ENCODE data around the gene EDC3.
A peak's percentile ranks its signal among the peaks of the same experiment; 100 is the strongest.
"Not testable (repeated sequence)": the region's sequence is repeated elsewhere in the genome, so short reads cannot be mapped to it uniquely, and the experiment has no call there.

EDC3 gene

DNA sequence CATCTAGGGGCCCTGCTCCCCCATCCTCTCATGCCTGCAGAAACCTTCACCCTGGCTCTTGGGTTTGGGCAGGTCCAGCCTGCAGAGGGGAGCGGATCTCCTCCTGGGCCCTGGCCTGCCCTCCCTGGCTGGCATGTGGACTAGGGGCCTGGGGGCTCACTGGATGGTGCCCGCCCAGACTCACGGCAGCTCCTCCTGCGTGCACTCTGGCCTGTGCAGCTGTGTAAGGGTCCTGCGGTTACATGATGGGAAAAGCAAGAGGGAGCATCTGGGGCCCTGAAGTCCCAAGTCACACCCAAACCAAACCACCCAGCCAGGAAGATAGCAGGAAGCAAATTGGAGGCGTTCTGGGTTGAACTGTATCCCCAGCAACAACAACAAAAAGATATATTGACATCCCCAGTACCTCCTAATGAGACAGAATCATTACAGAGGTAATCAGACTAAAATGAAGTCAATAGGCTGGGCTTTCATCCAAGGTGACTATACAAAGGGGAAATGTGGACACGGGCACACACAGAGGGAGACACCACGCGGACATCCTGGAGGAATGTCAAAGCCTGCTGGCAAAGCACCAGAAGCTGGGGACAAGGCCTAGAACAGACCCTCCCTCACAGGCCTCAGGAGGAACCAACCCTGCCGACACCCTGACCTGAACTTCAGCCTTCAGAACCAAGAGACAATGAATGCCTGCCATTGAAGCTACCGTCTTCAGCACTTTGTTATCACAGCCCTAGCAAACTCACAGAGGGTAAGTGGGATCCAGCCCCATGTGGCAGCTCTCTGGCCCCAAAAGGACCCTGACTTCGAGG, 90.6 kb downstream of the EDC3 start:
- DNase-seq, result no peak

DNA sequence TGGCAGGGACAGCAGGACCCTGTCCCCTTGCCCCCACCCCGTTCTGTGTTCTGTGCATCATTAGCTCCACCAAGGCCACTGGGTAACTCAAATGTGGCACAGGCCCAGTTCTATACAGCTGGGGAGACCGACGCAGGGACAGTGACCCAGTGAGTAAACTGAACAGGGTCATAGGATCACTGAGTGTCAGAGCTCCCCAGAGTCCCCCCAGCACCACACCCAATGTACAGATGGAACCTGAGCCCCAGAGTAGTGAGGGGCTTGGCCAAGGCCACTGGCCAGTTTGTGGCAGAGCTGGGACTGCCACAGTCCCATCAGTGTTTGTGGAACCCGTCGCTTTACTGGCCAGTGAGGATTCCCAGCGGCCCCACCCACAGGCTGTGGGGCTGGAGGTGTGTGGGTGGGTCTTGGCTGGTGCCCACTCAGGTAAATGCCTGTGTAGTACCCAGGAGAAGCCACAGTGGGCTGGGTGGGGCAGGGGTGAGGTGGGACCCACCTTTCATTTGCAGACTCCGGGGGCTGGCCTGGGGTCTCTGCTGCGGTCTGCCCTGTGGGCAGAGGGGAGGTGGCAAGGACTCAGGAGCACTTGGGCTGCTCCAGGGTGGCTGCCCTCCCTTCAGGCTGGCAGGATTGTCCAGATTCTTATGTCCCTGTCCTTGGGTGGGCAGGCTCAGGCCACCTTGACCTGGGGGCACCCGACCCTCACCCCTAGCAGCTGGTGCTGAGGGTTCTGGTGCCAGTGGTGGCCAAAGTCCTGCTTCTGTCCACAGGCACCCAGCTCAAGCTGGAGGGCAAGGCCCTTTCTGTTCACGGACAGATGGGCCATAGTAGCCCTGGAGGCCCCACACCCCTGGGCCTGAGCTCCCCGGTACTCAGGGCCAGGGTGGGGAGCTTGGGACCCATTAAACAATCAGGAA, 91.8 kb downstream of the EDC3 start:
- DNase-seq, result no peak

DNA sequence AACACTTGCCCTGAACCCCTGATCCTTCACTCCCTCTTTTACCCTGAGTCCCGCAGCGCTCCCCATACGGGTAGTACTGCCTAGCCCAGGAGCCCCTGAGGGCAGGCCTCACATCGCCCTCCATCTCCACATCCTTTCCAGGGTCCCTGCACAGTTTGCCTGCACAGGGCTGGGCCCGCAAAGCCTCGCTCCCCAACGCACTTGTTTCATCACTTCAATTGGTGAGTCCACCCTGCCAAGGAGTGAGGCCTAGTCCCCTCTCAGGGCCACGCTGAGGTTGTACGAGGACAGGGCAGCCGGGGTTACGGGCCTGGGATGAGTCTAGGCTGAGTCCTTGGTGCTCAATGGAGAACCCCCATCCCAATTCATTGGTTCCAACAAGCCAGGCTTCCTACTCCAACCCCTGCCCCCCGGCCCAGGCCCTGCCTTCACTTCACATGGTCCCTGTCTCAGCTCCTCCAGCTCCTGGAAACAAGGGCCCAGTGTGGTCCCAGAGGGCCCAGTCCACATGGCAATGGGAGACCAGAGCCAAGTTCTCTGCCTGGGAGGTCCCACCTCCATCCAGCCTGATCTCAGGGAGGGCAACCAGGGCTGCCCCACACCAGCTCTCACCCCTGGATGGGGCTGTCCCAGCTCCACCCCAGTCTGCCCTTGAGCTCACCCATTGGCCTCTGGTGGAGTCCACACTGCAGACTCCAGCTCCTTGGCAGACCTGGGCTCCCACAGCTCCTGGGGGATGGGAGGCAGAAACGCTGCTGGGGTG, 92.6 kb downstream of the EDC3 start:
- DNase-seq, result no peak

DNA sequence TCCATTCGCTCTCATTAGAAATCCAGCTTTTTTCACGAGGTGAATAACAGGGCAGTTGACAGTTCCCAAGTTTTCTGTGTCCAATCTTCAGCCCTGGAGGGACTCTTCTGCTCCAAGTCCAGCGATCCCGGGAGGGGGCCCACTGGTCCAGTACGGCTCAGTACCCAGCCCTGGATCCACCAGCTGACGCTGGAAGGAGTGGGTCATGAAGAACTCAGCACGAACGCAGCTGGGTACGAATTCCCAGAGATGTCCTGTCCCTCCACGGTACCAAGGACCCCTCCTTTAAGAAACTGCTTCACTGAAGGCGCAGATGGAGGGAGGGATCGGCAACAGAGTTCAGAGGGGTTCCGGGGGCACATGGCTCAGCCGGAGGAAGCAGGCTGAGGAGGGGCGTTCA, 96.7 kb downstream of the EDC3 start:
- no peak for DNase-seq

DNA sequence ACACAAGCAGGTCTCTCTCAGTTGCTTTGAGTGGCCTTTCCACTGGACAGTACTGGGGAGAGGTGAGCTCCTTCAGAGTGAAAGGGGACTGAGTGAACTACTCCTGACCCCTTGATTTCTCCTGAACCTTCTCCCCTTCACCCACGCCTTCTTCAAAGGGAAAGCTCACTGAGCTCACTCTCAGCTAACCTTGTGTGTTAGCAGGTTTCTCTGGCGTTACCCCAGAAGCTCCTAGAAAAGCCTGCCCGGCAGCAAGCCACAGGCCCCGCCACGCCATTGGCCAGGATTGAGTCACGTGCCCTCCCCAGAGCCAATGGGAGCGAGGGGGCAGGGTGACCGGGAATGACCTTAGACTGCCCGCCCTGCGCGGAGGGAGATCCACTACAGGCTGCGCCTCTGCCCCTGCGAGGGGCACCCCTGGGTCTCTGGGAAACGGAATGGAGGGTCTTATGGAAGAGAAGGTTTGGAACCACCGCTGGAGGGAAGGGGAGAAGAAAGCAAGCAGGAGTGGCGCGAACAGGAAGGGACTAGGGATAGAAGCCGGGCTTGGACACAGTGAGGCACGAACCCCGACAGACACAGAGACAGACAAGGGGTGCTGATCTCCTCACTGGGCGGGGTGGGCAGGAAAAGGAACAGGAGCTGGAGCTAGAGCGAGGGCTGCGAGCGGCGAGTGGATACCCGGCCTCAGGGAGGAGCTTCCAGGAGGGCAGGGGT, 97.5 kb downstream of the EDC3 start:
- DNase-seq, result peak; percentile 87

DNA sequence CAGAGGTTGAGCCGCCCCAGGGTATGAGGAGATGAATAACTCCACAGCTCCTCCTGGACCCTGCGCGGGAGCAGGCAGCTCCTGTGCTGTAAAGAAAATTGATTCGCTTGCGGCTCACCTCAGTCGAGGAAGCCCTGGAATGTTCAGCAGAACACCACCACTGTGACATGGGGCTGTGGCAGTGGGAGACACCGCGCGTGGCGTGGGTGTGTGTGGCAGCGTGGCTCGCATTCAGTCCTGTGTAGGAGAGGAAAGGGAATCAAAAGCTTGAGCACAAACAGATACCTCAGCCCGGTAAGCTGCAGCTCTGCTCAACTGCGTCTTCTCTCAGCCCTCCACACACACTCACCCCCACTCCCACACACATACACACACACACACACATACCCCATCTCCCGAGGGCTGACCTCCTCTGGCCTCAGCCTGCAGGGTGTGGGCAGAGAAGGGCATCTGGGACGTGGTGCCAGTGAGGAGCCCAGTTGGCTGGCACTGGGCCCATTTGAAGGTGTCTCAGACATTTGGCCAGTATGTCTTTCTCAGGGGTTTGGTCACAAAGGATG, 98.6 kb downstream of the EDC3 start:
- not testable (repeated sequence) for DNase-seq

DNA sequence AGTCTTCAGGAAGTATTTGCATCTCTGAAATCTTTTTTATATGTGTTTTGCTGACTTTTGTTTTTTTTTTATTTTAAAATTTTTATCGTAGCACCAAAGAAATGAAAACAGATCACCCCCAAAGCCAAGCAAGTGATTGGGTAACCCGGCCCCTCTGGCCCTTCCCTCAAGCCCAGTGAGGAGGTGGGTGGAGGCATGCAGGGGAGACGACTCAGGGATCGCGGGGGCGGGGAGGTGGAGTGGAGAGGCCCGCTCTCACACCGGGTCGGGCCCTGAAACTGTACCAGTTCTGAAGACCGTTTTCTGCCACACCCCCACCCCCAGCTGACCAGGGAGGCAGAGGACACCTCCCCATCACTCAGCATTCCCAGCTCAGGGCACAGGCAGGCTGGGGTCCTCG, 99.1 kb downstream of the EDC3 start:
- not testable (repeated sequence) for DNase-seq

DNA sequence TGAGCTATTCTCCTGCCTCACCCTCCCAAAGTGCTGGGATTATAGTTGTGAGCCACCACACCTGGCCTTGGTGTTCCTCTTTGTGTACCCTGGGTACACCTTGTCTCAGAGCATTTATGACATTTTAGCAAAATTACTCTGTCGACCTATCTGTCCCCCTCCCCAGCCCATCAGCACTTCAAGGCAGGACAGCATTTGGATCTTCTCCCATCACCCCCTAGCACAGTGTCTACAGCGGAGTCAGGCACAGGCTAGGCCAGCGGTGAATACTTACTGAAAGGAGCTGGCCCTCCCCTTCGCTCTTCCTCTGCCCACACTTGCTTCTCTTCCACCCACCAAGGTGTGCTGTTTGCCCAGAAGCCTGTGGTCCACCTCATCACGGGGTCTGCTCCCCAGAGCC, 100.6 kb downstream of the EDC3 start:
- DNase-seq, result no peak

DNA sequence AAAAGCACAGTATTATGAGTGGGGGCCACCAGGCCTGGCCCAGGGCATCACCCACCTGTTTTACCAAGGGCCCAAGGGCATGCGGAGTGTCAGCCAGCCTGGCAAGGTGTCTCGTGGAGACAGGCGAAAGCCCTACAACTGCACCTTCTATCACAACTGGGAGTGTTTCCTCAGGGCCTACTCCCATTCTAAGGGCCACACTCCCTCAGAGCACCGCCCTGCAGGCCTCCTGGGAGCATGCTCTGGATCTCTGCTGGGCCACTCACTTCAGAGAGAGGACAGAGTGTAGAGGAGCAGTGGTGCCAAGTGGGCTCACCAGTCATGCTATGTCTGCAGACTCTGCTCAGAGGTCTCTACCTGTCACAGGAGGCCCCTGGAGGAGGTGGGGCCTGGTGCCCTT, 101.4 kb downstream of the EDC3 start:
- no peak for DNase-seq

DNA sequence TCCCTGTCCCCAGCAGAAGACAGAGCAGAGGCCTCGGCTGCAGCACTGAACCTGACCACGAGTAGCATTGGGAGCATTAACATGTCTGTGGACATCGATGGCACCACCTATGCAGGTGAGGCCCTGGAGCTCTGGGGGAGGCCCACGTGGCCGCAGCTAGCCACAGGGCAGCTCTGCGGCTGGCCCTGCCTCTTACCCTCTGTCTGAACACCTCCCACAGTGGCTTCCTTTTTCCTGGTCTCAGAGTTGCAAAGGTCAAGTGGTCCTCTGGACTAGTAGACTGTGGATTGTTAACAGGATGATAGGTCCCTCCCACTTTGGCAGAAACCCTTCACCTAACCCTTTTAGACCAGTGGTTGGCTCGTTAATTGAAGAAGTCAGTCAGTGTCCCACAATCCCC, 102.7 kb downstream of the EDC3 start:
- no peak for DNase-seq

DNA sequence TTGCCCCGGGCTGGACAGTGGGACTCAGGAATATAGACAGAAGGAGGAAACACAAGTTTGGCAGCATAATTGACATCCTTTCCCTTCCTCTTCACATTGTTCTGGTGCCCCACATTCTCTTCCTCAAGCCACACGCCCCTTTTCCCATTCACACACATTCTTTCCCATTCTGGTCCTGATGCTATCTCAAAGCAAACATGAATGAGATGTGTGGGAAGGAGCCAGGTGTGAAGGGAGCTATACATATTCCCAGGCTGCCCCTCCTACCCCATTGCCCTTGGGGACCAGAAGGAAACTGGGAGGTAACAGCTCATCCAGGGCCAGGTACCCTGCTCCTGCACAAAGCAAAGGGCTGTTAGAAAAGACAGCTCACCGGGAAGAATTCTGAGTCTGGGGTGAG, 103.6 kb downstream of the EDC3 start:
- no peak for DNase-seq

DNA sequence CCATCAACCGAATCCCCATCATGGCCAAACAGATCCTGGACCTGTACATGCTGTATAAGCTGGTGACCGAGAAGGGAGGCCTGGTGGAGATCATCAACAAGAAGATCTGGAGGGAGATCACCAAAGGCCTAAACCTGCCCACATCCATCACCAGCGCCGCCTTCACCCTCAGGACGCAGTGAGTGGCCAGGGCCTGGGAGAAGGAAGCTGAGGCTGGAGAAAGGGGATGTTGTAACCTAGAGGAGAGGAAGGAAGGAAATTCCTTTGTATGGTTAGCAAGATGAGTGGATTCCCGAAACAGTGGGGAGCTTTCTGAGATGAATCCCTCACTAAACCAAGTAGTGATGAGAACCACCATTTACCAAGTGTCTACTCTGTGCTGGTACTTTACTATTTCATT, 106.0 kb downstream of the EDC3 start:
- DNase-seq, result no peak

DNA sequence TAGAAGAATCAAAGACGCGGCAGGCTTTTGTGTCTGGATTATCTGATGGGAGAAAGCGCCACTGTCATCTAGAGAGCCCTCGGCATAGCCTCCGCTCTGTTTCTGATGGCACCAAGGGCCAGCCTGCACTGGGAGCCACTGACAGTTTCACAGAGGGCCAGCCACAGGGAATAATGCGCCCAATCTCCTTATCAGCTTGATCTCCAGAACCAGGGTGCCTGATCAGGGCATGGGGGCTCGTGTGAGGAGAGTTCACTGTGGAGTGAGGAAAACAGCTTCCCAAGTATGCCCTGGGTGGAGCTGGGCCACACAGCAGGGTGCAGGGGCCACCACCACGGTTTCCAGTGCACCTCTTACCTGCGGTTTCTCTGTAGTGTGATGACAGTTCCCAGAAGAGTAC, 110.0 kb downstream of the EDC3 start:
- DNase-seq, result no peak

DNA sequence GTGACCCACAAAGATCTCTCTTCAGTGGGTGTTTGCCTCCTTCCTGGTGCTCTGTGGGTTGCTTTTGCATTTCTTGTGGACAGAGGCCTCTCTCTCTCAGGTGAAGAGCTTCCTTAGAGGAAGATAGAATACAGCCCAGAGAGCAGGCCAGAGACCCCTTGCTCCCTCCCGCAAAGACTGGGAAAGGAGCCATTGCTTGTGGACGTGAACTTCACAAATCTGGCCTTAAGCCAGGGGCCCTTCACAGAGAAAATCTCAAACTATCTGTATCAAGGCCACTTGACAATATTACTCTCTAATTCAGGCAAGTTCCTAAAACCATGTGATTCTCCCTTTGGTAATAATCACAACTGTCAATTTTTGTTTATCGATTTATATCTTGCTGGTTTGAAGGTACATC, 110.6 kb downstream of the EDC3 start:
- DNase-seq, result no peak

DNA sequence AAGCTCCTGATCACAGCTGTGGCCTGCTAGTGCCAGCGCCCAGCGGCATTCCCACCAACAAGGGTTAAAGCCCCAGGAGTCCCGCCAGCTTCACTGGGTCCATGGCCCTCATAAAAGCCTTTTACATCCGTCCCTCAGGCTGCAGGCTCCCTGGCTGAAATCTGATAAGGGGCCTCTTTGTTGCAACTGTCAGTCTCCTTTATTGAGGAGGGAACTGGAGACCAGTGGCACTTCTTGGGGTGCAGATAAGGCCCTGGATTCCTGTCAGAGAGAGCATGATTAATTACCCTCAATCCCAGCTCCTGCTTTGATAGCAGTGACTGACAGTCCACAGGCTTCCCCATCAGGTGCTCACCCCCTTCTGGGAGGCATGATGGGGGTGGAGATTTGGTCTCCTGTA, 111.0 kb downstream of the EDC3 start:
- DNase-seq, result no peak

DNA sequence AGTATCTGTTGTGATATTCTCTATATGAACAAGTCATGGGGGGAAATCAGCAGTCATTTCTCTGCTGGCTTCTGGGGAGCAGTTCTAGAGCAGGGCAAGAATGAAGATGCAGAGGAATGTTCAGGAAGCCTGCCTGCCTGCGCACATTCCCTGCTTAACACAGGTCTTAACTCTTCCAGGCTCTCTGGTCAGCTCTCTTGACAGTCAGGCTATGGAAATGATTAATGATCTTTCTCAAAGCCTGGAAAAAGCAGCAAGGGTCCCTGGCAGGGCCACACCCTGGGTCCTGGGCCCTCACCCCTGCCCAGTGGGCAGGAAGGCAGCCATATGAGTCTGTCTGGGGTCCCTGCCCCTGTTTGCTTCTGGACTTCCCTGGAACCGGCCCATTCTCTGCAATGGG, 111.6 kb downstream of the EDC3 start:
- DNase-seq, result no peak

Data from stimulated activated CD4-positive, alpha-beta T cell treated with anti-CD3 and anti-CD28 coated beads, Interleukin-4, amount 100 ng/mL, for 1 hour (primary cell).